ENCODE results near the gene POFUT2.

Gene POFUT2

DNA sequence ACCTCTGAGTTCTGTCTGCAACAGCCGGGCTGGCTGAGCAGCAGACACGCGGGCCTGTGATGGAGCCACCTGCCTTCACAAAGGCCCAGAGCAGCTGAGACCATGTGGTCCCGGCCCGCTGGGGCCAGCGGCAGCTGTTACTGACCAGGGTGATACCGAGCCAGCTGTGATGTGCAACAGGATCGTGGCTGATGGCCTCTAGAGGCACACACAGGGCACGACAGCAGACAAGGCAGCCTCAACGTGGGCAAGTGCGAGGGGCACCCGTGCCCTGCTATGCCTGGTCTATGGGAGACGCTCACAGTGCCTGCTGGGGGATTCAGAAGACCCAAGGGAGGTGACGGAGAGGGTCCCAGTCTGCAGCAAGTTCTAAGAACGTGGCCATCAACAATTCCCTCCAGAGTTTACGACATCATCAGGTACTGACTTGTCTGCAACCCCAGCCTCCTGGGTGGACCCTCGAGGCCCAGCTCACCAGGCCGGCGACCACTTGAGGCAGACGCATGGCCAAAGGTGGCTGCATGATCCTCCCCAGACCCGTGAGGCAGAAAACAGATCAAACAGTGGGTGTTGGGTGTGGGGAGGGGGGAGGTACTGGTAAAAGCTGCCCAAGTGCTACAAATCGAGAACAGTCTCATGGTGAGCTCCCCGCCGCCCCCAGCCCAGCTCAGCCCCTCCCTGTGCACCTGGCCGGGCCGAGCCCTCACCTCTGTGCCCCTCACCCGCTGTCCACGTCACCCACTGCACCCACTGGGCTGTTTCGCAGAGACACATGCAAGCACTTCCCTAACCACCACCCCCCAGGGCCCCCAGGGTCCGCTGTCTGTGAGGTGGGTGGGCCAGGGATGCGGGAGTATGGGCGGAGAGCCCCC, 6.0 kb downstream of the POFUT2 start:
- no peak for FAIRE-seq

DNA sequence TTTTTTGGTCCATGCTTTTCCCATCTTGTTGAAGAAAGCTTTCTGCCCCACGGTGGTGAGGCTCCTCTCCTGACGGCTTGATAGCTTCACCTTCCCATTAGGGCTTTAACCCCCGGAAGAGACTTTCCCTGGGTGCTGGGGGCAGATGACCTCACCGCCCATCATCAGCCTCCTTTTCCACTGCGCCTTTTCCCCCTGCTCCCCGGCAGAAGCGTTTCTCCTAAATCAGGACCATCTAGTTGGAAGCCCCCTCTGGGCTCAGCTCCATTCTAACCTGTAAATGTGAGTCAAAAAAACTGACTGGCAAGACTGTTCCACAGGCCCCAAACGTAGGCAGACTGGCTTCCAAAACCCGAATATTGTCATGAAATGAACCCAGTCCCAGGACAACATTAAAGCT, 6.7 kb downstream of the POFUT2 start:
- FAIRE-seq = no peak

DNA sequence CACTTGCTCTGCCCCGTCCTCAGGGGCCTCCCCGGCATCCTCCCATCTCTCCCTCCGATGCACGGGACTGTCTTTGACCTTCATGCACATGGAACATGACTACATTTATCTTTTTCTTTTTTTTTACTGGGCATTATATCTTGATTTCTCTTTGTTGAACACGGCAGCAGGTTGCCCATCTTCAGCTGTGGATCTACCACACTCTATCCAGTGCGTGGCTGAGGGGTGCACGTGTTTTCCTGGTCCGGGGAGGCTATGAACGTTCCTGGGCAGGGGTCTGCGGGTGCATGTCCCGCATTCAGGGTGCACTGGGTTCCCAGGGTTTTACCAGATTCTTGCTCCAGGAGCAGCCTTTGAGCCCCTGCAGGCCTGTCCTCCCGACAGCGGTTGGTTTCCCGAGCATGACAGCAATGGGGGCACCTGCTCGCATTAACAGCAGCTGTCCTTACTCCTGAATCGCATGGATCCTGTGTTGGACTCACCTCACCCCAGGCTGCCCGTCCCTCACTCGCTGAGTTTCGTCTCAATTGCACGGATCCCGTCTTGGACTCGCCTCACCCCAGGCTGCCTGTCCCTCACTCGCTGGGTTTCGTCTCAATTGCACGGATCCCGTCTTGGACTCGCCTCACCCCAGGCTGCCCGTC, 7.4 kb downstream of the POFUT2 start:
- no peak for FAIRE-seq

DNA sequence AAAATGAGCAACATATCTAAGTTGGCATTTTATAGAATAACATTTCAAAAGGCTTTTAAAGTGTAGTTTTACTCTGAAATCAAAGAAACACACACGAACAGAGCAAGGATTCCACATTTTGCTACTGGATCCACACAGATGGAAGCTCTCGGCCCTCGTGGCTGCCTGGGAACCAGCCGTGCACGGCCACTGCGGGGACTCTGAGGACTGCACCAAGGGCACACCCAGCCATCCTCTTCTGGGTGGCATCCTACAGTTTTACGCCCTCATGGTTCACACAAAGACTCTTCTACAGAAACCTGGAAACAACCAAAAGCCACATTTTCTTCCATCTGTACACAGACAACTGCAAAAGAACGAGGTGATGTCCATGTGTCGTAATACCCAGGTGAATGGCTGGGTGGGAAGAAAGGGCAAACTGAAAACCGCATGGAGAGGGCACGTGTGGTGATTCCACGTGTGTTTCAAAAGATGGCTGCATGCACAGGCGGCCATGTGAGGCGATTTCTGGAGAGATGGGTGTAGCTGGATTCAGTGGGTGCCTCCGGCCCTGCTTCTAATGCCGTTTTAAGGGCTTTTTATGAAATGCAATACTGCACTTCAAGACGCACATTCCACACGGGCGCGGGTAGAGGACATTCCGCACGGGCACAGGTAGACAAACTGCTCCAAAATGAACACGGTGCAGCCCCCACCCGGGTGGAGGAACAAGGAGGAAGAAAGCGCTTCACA, 8.1 kb downstream of the POFUT2 start:
- no peak for FAIRE-seq

DNA sequence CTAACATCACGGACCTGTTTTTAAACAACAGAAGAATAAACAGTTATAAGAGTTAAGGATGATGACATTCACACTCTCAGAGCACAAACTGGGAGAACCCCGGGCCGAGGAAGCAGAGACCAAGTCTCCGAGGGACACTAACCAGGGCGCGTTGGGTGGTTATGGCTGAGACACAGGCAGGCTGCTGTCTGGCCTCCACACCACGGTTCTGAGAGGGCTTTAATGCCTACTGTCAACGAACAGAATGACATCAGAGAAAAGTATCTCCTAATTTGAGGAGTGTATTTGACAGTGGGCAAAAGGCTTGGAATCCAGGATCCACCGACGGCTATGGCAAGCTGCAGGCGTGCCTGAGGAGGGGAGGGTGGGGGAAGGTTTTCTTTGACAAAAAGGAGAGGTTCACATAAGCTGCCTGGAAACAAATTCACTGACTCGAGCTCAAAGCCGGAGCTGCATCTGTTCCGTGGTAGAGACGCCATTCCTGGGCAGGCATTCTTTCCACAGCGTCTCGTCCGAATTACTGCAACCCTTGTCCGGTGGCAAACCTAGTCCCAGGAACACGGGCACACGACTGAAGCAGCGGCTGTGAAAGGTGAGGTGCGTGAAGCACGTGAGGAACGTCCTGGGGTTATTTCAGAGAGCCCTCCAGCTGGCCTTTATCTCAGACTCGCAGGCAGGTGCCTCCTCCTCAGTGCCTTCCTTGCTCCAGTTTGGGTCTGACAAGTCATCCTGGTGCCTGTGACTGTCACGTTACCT, 9.4 kb downstream of the POFUT2 start:
- no peak for FAIRE-seq

DNA sequence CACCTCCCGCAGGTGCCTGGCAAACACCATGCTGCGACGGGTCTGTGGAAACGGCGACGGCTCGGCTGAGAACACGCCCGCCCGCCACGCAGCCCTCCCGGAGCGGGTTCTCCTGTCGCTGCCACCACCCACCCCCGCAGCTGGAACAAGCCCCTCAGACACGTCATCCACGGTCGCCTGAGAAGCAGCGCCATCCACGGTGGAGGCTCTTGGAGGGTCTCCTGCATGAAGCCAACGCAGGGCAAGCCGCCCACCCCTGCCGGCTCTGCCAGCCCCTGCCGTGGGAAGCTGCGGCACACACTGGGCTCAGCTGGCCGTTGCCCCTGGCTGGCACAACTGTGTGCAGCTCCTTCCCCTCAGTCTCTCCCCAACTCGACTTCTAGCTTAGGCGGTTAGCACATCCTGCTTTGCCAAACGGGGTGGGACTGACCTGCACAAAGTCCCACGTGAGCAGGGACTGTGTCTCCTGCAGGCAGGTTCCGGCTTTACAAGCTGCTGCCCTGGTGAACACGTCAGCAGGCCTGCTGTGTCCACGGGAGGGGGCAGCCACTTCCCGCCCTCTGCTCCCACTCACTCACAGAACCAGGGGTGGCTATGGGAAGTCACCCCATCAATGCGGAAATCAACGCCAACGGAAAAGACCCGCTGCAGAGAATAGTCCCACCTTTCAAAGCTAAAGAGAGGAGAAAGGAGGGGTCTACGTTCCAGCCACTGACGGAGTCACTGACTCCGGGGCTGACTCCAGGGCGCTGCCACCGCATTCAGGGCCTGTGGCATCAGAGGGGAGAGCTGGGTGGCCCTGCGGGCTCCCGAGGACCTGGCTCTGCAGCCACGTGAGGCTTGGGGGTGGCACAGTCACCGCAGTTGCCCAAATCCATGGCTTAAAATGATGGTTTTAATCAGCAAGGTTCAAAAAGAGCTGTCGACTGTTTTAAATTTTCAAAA, 10.3 kb downstream of the POFUT2 start:
- no peak for FAIRE-seq

DNA sequence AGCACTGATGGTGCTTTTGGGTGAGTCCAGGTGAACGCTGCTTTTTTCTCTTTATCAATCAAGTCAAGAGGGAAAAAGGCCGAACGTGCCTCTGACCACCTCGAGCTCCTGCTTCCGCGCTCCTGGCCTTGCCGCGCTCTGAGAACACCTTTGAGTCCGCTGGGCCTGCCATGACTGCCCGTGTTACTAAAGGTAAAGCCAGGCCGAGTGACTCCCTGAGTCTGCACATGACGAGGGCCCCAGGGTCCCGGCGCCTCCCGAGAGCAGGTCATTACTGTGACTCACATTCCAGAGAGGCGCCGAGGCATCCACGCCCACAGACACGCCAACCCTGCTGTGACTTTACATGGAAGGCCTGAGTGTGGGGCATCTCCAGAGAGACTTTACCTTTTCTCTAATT, 11.1 kb downstream of the POFUT2 start:
- FAIRE-seq = no peak

GRCh38 chr21:45270306-45270821, 17.3 kb downstream of the POFUT2 start:
- no peak for FAIRE-seq

- no peak for FAIRE-seq
Measured at GRCh38 chr21:45269861-45270260, 17.8 kb downstream of the POFUT2 start.

DNA sequence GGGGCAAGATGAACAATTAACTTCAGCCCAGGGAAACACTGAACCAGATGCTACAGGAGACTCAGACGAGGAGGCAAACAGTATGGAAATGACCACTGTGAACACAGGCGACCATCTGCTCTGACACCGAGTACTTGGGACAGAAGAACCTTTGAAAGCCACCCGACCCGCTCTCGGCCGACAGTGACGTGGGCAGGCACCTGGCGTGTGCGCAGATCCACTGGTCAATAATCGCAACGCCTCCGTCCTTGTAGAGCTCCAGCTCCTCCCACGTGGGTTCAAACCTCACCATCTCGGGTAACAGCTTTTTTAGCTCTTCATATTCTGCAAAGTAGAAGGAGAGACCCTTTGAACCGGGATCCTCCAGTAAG, 20.3 kb downstream of the POFUT2 start:
- FAIRE-seq = no peak

DNA sequence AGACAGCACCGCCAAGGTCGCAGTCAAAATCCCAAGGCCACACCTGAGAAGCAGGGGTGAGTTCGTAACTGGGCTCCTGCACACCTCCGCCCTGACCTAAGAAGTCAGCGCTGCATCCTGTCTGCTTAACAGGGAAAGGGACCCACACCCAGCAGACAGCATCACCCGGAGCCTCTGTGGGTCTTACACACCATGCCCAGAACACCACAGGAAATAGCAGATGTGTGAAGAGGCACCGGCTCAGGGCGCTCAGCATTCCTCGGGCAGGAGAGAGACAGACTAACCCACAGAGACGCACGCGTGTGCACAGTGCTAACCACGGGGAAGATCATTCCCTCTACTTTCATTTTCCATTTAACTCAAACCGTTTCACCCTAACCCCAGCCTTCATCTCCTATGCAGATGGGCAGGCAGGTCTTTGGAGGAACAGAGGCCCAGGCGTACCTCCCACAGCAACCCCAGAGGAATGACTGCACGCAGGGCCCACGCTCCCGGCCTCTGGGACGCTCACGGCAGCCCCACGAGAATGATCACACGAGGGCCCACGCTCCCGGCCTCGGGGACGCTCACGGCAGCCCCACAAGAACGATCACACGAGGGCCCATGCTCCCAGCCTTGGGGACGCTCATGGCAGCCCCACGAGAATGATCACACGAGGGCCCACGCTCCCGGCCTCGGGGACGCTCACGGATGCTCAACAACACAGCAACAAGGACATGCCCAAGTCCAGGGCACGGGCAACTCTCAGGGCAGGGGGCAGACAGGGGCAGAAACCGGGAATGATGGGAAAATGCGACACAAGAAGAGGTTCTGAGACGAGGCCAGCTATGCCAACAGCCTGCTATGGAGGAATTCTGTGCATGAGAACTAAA, 20.9 kb downstream of the POFUT2 start:
- FAIRE-seq = no peak

DNA sequence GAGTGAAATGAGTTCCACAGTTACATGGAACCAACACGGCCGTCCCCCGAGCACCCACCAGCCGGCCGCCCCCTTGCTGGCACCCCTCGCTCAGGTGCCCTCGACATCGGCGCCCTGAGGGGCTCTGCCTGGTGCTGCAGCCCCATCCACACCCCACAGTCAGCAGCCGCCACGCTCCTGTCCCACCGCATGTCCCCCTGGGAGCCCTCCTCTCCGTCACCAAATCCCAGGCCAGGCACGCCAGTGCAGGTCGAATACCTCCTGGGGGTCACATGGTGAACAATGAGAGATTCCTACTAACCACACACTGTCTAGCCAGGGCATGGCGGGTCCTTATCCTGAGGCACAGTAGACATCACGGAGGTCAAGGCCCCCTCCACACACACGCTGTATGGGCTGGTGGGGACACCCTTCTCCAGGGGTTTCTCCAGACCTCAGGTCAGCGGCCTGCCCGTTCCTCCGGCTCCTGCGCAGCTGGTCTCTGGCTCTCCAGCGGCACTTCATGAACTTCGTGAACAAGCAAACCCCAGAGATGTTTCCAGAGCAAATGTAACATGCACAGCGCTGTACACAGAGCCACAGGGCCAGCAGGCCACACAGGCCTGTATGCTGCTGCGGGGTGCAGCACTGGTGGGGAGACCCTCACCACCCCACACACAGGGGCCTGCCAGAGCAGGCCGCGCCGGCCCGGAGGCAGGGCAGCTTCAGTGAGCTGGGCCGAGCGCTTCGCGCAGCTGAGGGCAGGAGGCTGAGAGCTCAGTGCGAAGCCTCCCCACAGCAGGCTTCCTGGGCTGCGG, 21.8 kb downstream of the POFUT2 start:
- no peak for FAIRE-seq

DNA sequence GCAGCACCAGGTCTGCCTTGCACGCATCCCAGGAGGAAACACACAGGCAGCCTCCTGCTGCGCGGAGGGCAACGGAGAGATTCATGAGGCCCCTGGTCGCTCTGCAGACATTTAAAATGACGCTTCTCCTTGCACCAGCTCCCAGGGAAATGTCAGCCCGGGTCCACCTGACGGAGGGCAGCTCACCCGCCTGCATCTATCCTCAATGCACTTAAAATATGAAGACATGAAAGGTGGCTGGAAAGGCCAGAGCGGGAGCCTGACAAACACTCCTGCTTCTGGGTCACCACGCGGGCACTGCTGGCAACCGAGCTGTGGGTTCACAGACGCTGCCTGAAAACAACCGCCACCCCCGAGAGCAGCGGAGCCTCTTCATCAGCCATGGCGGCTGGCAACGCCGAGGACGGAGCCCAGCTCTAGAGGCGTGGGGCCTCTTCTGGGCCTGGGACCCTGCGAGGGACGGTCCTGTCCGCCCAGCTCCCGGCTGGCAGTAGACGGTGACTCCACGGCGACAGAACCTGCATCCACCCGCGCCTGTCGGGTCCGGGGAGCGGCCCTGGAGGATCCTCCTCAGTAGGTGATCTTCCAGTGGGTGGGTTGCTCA, 22.7 kb downstream of the POFUT2 start:
- no peak for FAIRE-seq

- no peak for FAIRE-seq
Measured at GRCh38 chr21:45264146-45264911, 23.4 kb downstream of the POFUT2 start.

DNA sequence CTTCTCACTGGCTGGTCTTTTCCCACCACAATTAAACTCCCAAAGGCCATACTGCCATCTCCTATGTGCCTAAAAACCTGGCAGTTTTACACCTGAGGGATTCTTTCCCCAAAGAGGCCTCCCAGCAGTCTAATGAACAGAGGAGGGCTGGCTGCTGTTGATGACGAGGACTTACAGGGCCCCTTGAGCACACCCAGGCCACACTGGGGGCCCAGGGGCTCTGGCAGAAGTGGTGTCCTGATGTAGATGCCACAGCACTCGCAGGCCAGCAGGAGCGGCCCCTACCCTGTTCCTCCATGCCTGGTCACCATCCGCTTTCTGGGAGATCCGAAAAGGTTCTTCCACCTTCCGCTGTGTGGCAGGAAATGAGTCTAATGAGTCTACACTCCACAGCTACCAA, 24.2 kb downstream of the POFUT2 start:
- no peak for FAIRE-seq

- no peak for FAIRE-seq
Measured at GRCh38 chr21:45262616-45263015, 25.1 kb downstream of the POFUT2 start.

DNA sequence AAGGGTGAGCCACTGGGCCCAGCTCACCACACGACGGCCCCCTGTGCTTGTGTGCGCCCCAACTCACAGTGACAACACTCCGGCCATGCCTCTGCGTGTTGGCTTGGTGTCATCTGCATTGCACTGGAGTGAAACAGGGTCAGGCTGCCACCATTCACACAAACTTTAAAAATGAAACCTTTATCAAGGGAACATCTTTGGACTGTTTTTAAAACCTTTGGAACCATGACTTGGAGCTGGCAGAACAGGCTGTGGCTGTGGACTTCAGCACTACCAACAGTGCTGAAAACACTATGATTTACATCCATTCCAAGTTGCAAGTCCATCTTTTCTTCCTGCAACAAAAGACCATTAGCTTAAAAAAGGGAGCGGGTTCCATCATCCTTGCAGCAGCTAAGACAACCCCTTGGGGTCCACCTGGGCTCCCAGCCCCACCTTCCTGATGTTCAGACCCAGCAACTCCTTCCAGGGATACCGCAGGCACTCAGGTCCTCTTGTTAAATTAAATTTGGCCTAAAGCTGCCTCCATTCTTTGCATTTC, 25.6 kb downstream of the POFUT2 start:
- FAIRE-seq = no peak

- no peak for FAIRE-seq
Measured at GRCh38 chr21:45261093-45261492, 26.6 kb downstream of the POFUT2 start.
